ENCODE data around the gene FIGN. TPM values are rescaled to one million over a fixed set of nuclear protein-coding genes. Genes with fewer than 3 reads are reported as not detected.

The FIGN gene
- total RNA-seq, 4 donors from 2014 or later = 3.7 to 14.1 (median 11.6) TPM

DNA sequence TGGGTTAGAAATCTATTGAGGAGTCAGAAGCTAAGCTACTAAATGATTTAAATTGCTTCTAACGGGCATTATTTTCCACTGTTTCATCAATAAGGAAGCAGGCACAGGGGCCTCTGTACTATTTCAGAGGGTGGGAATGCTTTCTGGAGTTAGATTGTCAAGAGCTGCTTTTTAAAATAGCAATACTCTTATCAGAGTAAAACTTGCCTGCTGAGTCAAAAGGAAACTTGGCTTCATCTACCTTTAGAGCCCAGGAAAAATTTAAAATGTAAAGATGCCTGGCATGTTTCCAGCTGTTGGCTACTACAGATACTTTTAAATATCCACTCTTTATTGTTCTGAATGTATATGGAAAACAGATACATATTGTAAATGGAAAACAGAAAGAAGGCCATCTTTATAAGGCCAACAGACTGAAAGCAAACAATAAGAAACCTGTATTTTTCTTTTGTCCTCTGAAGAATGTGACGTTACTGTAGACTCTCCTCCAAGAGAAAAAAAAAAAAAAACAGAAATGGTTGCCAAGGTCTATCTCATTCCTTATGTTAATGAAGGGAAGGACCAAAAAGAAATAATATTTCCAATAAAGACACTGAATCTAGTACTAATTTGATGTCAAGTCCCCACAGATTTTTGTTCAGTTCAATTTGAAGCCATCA, 79.1 kb downstream of the FIGN start:
- no peak for TF ChIP-seq CTCF (IDR thresholded peaks at IDR 0.05; ENCODE audit: low read depth)

DNA sequence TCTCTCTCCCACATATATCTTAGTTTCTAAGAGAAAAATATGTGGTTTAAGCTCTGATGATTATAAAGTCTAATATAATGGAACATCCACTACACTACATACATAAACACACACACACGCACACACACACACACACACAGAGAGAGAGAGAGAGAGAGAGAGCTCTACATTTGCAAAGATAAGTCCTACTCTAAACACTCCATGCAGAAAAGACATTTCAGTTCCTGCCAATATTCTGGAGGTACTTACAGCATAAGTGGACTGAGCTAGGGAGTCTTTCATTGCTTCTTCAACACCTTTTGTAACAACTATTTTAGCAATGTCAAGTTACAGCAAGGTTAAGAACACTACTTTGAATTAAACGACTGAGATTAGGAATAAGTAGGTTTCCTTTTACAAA, 80.1 kb downstream of the FIGN start:
- TF ChIP-seq CTCF (IDR thresholded peaks at IDR 0.05; ENCODE audit: low read depth) = no peak

- no peak for TF ChIP-seq CTCF (IDR thresholded peaks at IDR 0.05; ENCODE audit: low read depth)
Observed at GRCh38 chr2:163652751-163653150, 83.1 kb downstream of the FIGN start.

- no peak for TF ChIP-seq CTCF (IDR thresholded peaks at IDR 0.05; ENCODE audit: low read depth)
Observed at GRCh38 chr2:163649080-163649479, 86.7 kb downstream of the FIGN start.

DNA sequence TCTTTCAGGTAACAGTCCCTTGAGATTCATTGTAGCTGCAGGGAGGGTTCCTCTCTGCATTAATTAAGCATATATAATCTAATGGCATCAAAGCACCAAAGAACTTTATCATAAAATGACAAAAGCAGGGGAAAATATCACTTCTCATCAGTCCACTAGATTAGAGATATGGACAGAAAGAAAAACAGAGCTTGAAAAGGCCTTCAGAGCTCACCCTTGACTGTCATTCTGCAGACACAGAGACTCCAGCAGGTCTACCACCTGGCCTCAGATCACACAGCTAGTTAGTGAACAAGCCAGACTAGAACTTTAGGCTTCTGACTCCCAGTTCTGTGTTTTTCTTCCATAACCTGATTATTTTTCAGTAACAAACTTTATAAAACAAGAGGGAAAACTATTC, 88.5 kb downstream of the FIGN start:
- no peak for TF ChIP-seq CTCF (IDR thresholded peaks at IDR 0.05; ENCODE audit: low read depth)

DNA sequence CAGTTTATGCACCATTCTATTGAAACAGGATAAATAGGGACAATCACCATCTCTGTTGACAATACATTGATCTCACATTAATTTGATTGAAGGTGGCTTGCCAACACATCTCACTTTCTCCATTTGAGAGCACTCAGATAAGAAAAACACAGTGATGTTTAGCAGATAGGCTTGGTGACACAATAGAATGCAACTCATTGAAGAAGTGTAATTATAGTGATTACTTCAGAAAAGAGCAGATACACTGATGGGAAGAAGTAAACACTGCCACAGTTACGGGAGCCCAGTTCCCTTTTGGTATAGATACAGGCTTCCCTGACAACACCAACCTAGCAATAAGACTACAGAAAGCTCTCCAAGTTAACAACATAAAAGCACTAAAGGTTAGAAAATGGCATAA, 89.1 kb downstream of the FIGN start:
- no peak for TF ChIP-seq CTCF (IDR thresholded peaks at IDR 0.05; ENCODE audit: low read depth)

DNA sequence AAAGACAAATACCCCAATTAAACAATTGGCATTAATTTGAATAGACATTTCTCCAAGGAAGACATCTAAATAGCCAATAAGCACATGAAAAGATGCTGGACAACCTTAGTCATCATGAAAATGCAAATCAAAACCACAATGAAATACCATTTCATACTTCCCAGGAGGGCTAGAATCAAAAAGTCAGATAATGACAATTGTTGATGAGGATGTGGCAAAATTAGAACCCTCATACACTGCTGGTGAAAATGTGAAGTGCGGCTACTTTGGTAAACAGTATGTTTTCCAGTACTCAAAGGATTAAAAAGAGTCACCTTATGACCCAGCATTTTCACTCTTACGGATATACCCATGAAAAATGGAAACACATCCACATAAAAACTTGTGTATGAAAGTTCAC, 91.6 kb downstream of the FIGN start:
- no peak for TF ChIP-seq CTCF (IDR thresholded peaks at IDR 0.05; ENCODE audit: low read depth)
